ENCODE measurements around the gene PPM1D.

GRCh38 chr17:60615108-60615507, 15.1 kb downstream of the PPM1D start:
- no peak for TF ChIP-seq CTCF (IDR thresholded peaks at IDR 0.05)
- no peak for TF ChIP-seq POLR2A (IDR thresholded peaks at IDR 0.05)
- no peak for TF ChIP-seq EP300 (IDR thresholded peaks at IDR 0.05)
